OCI-LY7 (cell line): Measurements from ENCODE around the gene GRPR. TPM values are rescaled to one million over a fixed set of nuclear protein-coding genes. Genes with fewer than 3 reads are reported as not detected.

Experiments
- BruUV-seq: library from RNA; stranded (reverse); fragments of 400-500 nt; replicated peaks from 2 replicates; lab custom pipeline; 2021; lab: Mats Ljungman, UMichigan
- CTCF ChIA-PET: fragments of 300-600 bp; sonication (Branson Sonifier 250); formaldehyde crosslinking; loops from one replicate; lab custom pipeline; 2022; ENCODE audit warnings: antibody characterized with exemption; ENCODE audit not compliant: unreplicated experiment; lab: Charles Lee
- POLR2A ChIA-PET: fragments of 300-600 bp; sonication (Branson Sonifier 250); formaldehyde crosslinking; loops from one replicate; lab custom pipeline; 2022; ENCODE audit warnings: antibody characterized with exemption; lab: Charles Lee
- DNase-seq: peaks from one replicate; pipeline ENCODE4 v3.0.0-alpha.2; 2015; ENCODE audit warnings: low spot score
- H2AFZ ChIP-seq: fragments of 200-600 bp; sonication (generic), shearing (Covaris generic); 2 replicates; pipeline ENCODE4 v1.6.1; 2014; ENCODE audit warnings: mild to moderate bottlenecking, antibody characterized with exemption, low read length, moderate library complexity
- H3K27ac ChIP-seq: fragments of 200-600 bp; sonication (generic); 2 replicates; pipeline ENCODE4 v1.5.1; 2014; ENCODE audit warnings: mixed run types, low read depth, mild to moderate bottlenecking, moderate library complexity, low read length, inconsistent platforms; ENCODE audit not compliant: poor library complexity, severe bottlenecking
- H3K36me3 ChIP-seq: fragments of 200-600 bp; sonication (generic); 2 replicates; pipeline ENCODE4 v1.6.1; 2014; ENCODE audit warnings: mild to moderate bottlenecking, antibody characterized with exemption, low read length, moderate library complexity, mixed read lengths; ENCODE audit not compliant: insufficient read depth
- H3K4me1 ChIP-seq: fragments of 200-600 bp; sonication (generic); 2 replicates; pipeline ENCODE4 v1.5.1; 2014; ENCODE audit warnings: mild to moderate bottlenecking, low read length; ENCODE audit not compliant: insufficient read depth, poor library complexity, severe bottlenecking
- H3K4me2 ChIP-seq: fragments of 200-600 bp; sonication (generic); 2 replicates; pipeline ENCODE4 v1.6.1; 2014; ENCODE audit warnings: mild to moderate bottlenecking, low read length
- H3K4me3 ChIP-seq: fragments of 200-600 bp; sonication (generic); 2 replicates; pipeline ENCODE4 v1.5.1; 2014; ENCODE audit warnings: mild to moderate bottlenecking, low read depth, low read length; ENCODE audit not compliant: poor library complexity, severe bottlenecking
- H3K79me2 ChIP-seq: fragments of 200-600 bp; sonication (generic); 2 replicates; pipeline ENCODE4 v1.6.1; 2016; ENCODE audit warnings: low read depth, mild to moderate bottlenecking, low read length, moderate library complexity, mixed read lengths; ENCODE audit not compliant: insufficient read depth
- H3K9me2 ChIP-seq: fragments of 200-600 bp; sonication (generic); 2 replicates; pipeline ENCODE4 v1.6.1; 2016; ENCODE audit warnings: mild to moderate bottlenecking, low read length, mixed read lengths; ENCODE audit not compliant: insufficient read depth
- H3K9me3 ChIP-seq: fragments of 200-600 bp; sonication (generic); 2 replicates; pipeline ENCODE4 v1.6.1; 2014; ENCODE audit warnings: mild to moderate bottlenecking, mixed run types, low read length, mixed read lengths
- H4K20me1 ChIP-seq: fragments of 200-600 bp; sonication (generic); 2 replicates; pipeline ENCODE4 v1.6.1; 2014; ENCODE audit warnings: mild to moderate bottlenecking, antibody characterized with exemption, low read length, moderate library complexity, mixed read lengths; ENCODE audit not compliant: insufficient read depth
- EZH2phosphoT487 ChIP-seq: fragments of 200-600 bp; sonication (generic); IDR thresholded peaks from 2 replicates; pipeline ENCODE4 v1.6.1; 2018; ENCODE audit warnings: low read depth, borderline replicate concordance, mild to moderate bottlenecking, mixed run types, antibody characterized with exemption, low read length, moderate library complexity, mixed read lengths
- intact Hi-C: fragments of 100-400 bp; cut with micrococcal nuclease; formaldehyde crosslinking; loops from one replicate; pipeline ENCODE4 v1.10.0; 2022; ENCODE audit not compliant: unreplicated experiment
- total RNA-seq, 2 experiments: library from RNA; depleted of rRNA in 1 of 2; stranded (reverse); fragments of >200 nt in 1 of 2; shearing (Covaris generic) in 1 of 2; gene quantifications; 2 replicates each; pipeline ENCODE4 v1.2.3, GENCODE V29; 2014 to 2022
- TF ChIP-seq, protein P1 (sequence below): fragments of 200-600 bp; sonication (generic); conservative IDR thresholded peaks from 2 replicates; pipeline ENCODE4 v1.5.1; 2014; ENCODE audit warnings: mild to moderate bottlenecking, antibody characterized with exemption, low read length, moderate library complexity, mixed read lengths

GRPR gene
- total RNA-seq, 2 experiments from 2014 or later, result 0.47 TPM; not detected in 1

DNA sequence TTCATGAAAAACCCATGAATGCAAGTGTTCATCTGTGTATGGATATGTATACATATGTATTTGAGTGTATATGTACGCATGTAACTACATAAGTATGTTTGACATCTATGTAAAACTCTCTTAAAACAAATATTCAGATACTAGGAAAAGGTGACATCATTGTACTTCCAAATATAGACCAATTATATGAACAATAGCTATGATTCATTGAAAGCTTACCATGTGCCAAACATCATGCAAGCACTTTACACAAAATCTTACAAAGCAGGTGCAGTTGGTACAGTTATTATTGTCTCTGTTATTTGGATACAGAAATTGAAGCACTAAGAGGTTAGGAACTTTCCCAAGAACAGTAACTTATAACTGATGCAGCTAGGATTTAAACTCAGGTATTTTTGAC is 65.3 kb downstream of the GRPR start:
- no TSS peak for BruUV-seq
- no peak overlapping the region for H3K27ac ChIP-seq
- H4K20me1 ChIP-seq, result no peaks in the 10 kb centered on the region
- ChIA-PET CTCF (no interaction called here), POLR2A (no interaction called here)
- DNase-seq, result no peak
- no peak overlapping the region for H3K4me3 ChIP-seq
- H3K4me1 ChIP-seq, result no peaks in the 10 kb centered on the region
- TF ChIP-seq, protein P1, sequence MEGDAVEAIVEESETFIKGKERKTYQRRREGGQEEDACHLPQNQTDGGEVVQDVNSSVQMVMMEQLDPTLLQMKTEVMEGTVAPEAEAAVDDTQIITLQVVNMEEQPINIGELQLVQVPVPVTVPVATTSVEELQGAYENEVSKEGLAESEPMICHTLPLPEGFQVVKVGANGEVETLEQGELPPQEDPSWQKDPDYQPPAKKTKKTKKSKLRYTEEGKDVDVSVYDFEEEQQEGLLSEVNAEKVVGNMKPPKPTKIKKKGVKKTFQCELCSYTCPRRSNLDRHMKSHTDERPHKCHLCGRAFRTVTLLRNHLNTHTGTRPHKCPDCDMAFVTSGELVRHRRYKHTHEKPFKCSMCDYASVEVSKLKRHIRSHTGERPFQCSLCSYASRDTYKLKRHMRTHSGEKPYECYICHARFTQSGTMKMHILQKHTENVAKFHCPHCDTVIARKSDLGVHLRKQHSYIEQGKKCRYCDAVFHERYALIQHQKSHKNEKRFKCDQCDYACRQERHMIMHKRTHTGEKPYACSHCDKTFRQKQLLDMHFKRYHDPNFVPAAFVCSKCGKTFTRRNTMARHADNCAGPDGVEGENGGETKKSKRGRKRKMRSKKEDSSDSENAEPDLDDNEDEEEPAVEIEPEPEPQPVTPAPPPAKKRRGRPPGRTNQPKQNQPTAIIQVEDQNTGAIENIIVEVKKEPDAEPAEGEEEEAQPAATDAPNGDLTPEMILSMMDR, result no peak
- no peak for TF ChIP-seq EZH2phosphoT487
- intact Hi-C loops, result no loop called here
- H3K9me2 ChIP-seq, result no peaks in the 10 kb centered on the region
- no peak overlapping the region for H2AFZ ChIP-seq
- no peaks in the 10 kb centered on the region for H3K9me3 ChIP-seq
- H3K36me3 ChIP-seq, result no peaks in the 10 kb centered on the region
- H3K79me2 ChIP-seq, result no peaks in the 10 kb centered on the region
- H3K4me2 ChIP-seq, result no peak overlapping the region

DNA sequence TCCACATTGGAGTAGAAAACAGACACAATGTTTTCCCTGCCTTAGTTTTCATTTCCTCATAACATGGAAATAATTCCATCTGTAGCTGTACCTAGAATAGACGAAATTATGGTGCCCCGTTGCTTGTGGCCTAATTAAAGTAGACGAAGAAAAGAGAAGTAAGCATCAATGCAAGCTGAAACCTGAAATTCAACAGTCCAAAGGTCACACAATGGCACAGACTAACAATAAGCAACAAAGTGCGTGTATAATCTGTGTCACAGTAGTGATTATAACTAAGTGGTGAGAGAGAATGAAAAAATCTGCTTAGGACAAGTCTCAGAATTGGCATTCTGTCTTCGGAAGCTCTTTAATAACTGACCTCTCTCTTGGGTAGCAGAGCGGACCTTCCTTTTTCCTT is 68.2 kb downstream of the GRPR start:
- no peaks in the 10 kb centered on the region for H4K20me1 ChIP-seq
- no peaks in the 10 kb centered on the region for H3K9me3 ChIP-seq
- intact Hi-C loops, result no loop called here
- H3K27ac ChIP-seq, result no peak overlapping the region
- H3K4me2 ChIP-seq, result no peak overlapping the region
- H3K4me3 ChIP-seq, result no peak overlapping the region
- no TSS peak for BruUV-seq
- no peaks in the 10 kb centered on the region for H3K9me2 ChIP-seq
- TF ChIP-seq, protein P1, result no peak
- no peak for TF ChIP-seq EZH2phosphoT487
- CTCF ChIA-PET, result no interaction called here
- no peaks in the 10 kb centered on the region for H3K4me1 ChIP-seq
- no peak for DNase-seq
- no peaks in the 10 kb centered on the region for H3K36me3 ChIP-seq
- H2AFZ ChIP-seq, result no peak overlapping the region
- H3K79me2 ChIP-seq, result no peaks in the 10 kb centered on the region
- POLR2A ChIA-PET, result no interaction called here

DNA sequence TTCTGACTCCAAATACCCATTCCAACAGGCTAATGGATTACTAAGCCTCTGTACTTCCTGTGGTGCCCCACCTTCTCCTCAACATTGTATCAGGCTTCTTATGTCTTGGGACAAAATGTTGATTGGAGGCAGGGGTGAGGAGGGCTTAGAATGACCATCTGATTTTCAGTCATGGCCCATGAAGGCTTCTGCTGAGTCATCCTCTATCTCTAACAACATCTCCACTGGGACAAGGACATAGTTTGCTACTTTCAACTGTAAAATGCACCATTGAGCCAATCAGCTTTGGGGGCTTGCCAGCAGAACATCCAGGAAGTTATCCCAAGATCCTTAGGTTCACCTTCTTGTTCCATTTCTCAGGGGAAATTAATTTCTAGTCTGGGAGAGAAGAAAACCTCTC is 73.5 kb downstream of the GRPR start:
- no TSS peak for BruUV-seq
- ChIA-PET POLR2A (no interaction called here), CTCF (no interaction called here)
- Histone ChIP-seq H3K9me2 (no peaks in the 10 kb centered on the region), H3K27ac (no peak overlapping the region), H3K79me2 (no peaks in the 10 kb centered on the region), H2AFZ (no peak overlapping the region), H3K9me3 (no peaks in the 10 kb centered on the region), H3K4me3 (no peak overlapping the region), H3K4me2 (no peak overlapping the region), H4K20me1 (no peaks in the 10 kb centered on the region), H3K36me3 (no peaks in the 10 kb centered on the region), H3K4me1 (no peaks in the 10 kb centered on the region)
- intact Hi-C loops, result no loop called here
- no peak for DNase-seq
- no peak for TF ChIP-seq EZH2phosphoT487
- TF ChIP-seq, protein P1, result no peak
